ENCODE data around the gene SUPT6H.

Gene SUPT6H

DNA sequence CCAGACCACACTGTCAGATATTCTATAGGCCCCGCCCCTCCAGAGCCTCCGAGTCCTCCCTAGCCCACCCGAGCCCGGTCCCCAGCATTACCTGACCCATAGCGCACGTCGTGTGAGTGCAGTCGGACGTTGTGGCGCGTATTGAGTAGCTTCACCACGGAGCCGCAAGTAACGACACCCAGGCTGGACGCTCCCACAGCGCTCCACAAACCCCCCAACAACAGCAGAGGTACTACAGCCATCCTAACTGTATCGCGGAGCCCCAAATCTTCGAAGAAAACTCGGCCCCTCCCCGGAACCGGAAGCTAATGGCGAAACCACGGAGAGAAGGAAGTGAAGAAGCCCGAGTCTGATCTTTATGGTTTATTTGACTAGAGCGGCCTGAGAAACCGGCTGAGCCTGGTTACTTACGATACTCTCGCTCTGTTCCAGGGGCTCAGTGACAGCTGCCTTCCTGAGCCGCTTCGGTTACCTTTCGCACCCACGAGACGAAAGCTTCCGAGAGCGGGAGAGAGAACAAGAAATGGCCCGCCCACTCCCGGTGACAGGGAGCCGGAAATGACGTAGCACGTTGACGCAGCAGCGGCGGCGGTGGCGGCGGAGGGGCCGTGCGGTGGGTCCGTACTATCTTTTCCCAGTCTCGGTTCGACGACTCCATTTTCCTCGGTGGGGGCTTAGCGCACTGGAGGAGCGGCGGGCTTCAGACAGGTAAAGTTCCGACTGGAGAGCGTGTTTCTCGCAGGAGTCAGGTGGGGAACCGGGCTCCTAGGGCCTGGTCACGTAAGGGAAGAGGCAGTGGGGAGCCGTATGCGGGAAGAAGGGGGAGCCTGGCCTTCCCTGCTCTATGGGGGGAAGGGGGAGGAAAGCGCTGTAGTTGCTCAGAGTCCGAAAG lies at the start of gene SUPT6H, which contains the start of gene SDF2:
TSS of gene SUPT6H (plus strand) at position 571 of the 892 bp plus-strand sequence. CDS start 11,197 bp downstream, outside the sequence.
TSS of gene SDF2 (minus strand) at position 272 of the 892 bp plus-strand sequence. CDS start at position 242, 30 bp downstream.
- peak; percentile 97 for DNase-seq (ENCODE audit: low spot score)

DNA sequence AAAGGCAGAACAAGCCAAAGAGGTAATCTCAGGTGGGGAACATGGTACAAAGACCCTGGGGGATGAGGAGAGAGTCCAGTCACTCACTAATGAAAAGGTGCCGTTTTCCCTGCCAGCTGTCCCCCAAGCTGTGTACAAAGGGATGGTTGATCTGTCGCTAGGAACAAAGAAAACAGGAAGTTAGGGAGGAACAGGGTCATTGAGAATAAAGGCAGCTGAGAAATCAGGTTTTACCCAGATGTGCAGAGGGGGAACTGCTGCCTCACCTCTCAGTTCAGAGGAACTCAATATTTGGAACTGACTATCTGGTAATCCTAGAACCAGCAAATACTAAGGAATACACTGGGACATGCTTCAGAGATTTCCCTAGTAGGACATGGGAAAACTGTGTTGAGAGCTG lies 49.5 kb upstream of the SUPT6H start:
- no peak for DNase-seq (ENCODE audit: low spot score)

GRCh38 chr17:28612936-28613872 lies 48.8 kb upstream of the SUPT6H start:
- DNase-seq (ENCODE audit: low spot score), result peak; percentile 72

DNA sequence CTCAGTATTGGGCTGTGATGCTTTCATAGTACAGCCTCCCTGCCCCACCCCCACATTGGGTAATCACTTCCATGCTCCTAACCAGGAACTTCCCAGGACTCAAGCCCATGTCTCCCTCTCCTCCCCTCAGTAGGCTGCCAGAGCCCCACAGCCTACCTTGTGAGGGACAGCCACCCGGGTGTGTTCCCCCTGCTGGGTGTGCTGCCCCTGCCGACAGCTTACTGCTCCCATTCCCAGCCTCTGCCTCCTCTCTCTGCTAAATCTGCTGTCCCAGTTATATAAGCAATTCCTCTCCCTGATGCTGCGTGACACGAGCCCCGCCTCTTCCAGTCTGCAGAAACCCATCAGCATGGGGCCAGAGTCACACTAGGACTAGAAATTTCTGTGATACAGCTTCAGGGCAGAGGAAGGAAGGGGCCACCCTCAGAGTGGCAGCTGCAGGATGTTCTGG lies 48.0 kb upstream of the SUPT6H start, which contains the start of gene RSKR:
TSS of gene RSKR (minus strand) at position 255 of the 451 bp plus-strand sequence. CDS start at position 231, 24 bp downstream.
- no peak for DNase-seq (ENCODE audit: low spot score)

- no peak for DNase-seq (ENCODE audit: low spot score)
Measured at GRCh38 chr17:28615260-28615940, 46.6 kb upstream of the SUPT6H start.

DNA sequence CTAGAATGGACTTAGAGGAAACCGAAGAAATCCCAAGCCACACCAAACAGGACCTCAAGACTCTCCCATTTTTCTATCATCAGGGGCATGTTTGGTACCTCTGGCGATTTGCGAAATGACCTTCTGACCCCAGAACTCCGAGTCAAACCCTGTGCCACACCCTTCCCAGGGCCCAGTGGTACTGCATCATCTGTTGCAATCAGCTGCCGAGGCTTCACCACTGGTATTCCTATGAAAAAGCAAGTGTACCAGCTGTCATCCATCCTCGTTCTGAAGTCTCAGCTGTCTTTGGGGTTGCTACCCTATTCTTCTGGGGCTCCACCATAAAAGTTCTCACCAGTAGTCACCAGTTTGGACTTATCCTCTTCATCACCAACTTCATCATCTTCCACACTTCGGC lies 45.7 kb upstream of the SUPT6H start:
- no peak for DNase-seq (ENCODE audit: low spot score)

- no peak for DNase-seq (ENCODE audit: low spot score)
Measured at GRCh38 chr17:28618464-28618863, 43.5 kb upstream of the SUPT6H start.

- no peak for DNase-seq (ENCODE audit: low spot score)
Measured at GRCh38 chr17:28620010-28620409, 42.0 kb upstream of the SUPT6H start.

- no peak for DNase-seq (ENCODE audit: low spot score)
Measured at GRCh38 chr17:28622186-28622585, 39.8 kb upstream of the SUPT6H start.

- no peak for DNase-seq (ENCODE audit: low spot score)
Measured at GRCh38 chr17:28623696-28624095, 38.3 kb upstream of the SUPT6H start.

GRCh38 chr17:28624148-28624547 lies 37.9 kb upstream of the SUPT6H start:
- DNase-seq (ENCODE audit: low spot score), result no peak

DNA sequence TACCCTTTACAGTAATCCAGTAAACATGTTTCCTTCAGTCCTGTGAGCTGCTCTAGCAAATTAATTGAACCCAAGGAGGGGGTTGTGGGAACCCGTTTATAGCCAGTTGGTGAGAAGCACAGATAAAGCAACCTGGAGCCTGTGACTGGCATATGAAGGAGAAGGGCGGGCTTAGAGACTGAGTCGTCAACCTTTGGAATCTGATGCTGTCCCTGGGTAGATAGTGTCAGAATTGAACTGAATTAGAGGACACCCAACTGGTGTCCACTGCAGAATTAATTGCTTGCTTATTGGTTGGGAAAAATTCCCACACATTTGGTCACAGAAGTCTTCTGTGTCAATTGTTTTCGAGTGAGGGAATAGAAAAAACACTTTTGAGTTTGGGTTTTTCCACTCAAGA lies 35.2 kb upstream of the SUPT6H start:
- DNase-seq (ENCODE audit: low spot score), result no peak

DNA sequence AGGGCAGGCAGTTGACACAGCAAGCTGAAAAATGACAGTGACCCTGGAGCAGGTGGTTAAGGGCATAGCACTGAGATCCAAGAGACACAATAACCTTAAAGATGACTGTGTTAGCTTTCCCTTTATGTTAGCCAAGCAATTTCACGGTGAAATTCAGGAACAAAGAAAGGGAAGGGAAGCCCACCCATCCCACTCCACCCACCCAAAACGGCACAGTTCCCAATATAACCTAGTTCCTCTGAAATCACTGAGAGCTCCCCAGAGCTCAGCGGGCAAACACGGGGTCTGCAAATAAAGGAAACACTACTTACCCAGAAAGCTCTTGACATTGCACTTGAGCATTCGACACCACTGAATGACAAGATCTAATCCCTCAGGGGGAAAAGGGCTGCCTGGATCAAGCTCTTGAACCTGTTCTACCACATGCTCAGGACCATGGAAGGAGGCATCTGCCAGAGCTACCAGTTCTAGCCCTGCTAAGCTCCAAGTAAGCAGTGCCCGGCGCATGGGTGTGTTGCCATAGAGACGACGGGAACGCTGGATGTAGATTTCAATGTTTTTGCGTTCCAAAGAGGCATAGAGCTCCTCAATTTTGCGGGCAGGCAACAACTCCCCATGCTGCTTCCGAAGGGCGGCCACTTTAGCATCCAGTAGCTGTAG lies 27.7 kb upstream of the SUPT6H start:
- no peak for DNase-seq (ENCODE audit: low spot score)

DNA sequence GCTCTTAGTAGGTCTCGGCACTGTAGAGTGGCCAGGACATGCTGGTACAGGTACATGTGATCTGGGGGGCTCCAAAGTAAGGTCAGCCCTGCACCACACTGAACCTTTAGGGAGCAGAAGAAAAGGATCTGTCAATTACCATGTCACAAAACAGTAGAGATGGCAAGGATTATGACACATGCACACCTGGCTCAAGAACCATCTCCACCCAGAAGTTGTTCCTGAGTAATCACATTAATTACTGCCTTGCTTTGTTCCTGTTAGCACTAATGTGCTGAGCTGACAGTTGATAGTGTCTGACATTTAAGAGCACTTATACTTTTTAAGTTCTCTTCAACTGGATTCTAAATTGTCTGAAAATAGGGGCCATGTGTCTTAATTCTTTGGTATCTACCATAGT lies 26.5 kb upstream of the SUPT6H start:
- DNase-seq (ENCODE audit: low spot score), result no peak

DNA sequence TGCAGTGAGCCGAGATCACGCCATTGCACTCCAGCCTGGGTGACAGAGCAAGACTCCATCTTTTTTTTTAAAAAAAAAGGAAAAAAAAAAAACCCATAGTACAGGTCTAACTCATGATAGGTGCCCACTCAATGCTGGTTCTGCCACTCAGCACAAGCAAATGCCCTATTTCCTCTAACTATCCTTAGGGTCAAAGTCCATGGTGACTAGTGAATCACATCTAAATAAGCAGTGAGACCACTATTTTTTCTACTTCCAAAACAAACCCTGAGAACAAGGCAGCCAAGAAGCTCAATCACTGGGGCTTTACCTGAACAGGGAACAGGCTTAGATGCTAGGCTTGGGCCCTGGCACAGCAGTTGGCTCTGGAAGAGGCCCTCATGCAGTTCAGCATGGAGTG lies 20.4 kb upstream of the SUPT6H start:
- no peak for DNase-seq (ENCODE audit: low spot score)

DNA sequence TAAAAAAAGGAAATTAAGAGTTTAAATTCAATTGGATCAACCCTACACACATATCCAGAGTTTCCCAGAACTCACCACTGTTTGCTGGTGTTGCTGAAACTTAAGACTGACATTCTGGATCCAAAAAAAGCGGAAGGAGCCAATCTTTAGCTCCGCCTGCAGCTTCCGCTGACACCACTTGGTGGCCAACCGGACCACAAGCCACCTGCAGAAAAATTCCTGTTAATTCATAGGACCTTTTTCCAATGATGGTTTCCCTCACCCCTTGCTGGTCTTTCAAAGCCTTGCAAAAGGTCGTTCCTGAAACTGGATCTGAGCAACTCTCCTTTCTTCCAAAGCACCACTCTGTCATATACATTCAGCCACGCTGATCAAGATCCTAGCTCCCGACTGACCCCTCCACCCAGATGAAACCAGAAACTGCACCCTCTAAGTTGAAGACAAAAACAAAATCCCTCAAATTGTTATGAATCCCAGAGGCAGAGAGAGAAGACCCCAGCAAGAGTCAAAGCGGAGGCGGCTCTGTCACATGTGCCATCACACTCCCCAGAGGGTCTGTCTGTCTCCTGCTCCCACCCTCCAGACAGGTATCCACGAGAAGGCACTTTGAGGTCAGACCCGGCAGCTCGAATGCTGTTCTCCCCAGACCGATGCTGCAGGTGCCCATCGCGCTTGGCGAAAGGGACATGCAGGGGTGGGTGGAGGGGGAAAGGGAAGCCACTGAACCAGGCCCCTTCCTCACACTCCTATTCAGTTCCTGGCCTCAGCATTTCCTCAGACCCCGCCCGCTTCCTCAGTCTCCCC lies 17.8 kb upstream of the SUPT6H start:
- peak; percentile 67 for DNase-seq (ENCODE audit: low spot score)

DNA sequence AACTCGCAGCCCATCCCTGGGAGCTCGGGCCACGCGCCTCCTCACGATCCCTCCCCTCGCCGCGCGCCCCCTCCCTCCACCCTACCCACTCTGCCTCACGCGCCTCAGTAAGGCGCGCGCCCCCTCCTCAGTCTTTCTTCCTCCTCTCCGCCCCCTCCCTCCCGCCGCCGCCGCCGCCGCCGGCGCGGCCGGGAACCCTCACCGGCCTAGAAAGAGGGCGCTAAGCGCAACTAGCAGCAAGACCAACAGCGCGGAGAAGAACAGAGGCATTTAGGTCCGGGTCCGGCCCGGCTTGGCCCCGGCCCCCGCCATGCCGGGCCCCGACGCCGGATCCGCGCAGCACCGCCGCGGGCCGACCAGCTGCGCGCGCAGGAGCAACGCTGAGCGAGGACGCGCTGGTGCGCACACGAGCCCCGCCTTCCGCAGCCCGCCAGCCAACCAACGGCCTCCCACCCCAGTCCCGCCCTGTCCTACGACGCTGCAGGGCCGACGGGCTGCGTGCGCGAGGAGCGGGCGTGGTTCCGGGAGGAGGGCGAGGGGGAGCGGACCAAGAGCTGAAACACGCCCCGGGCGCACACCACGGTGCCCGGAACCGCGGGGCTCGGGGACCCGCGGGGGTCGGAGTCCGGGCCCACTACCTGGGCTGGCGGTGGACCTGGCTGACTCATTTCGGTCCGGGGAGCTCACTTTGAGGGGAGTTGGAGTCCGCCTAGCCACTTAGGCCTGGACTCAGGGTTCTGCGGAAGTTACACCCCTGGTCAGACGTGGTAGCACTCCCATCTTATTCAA lies 17.0 kb upstream of the SUPT6H start, which contains the start of gene BLTP2:
TSS of gene BLTP2 (minus strand) at position 372 of the 789 bp plus-strand sequence. CDS start at position 270, 102 bp downstream.
- DNase-seq (ENCODE audit: low spot score), result peak; percentile 98

- no peak for DNase-seq (ENCODE audit: low spot score)
Measured at GRCh38 chr17:28645576-28645939, 16.4 kb upstream of the SUPT6H start.

DNA sequence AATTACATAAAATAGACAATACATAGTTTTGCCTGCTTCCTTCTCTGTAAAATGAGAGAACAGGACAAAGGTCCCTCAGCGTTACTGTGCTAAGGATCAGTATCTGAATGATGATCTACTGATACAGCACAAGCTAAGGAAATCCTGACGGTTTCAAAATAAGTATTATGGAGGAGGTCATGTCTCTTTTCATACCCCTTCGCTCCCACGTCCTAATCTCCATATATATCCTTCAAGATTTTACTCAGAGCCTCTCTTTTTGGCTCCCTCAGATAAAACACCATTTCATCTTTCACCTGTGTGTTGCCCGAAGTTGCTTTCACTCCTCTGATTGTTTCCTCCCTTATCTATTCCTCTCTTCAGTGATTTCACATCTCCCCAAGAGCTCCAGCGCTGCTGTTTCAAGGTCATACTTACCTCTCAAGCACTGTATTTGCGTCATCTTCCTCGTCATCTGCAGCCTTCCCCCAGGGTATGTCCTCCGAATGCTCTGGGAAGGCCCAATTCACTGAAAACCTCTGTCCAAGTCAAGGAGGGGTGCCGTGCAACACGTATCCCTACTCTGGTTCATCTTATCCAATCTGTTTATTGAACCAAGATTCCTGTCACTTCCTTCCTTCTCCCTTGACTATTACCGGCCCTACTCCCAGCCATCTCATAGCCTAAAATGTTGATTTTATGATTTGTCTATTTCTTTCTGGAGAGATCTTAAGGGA lies 15.8 kb upstream of the SUPT6H start:
- peak; percentile 50 for DNase-seq (ENCODE audit: low spot score)
